ENCODE measurements around the gene EPS8.

The EPS8 gene

DNA sequence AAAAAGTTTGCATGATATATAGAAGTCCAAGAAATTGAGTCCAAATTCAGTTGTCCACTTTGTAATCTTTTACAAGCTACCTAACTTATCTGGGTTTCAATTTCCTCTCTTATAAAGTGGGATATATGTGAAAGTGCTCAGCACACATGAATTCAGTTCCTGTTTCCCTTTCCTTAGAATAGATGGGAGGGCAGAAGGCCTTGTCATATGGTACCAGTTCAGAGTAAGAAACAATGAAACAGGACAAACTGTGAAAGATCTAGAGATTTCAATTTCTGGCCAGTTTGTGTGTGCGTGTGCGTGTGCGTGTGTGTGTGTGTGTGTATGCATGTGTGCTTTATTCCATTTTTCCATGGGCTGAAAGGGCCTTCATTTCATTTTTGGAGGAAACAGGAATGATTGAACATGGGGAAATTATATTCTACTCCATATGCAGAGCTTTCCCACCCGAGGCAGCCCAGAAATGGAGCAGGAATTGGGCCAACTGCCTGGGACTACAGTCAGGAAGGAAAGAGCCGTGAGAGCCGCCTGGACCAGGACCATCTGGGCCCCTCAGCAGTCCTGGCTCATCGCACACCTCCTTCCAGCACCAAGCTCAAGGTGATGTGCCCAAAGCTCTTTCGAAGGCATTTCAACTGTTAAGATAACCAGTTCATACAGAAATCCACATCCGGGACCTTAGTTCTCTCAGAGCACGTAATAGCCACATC, 183.2 kb downstream of the EPS8 start:
- peaks cover 20% of the 10 kb centered on the region for H3K4me1 ChIP-seq (ENCODE audit: control insufficient read depth, insufficient read depth, low read length, unreplicated experiment)
- no peak overlapping the region for H3K4me3 ChIP-seq (ENCODE audit: low read depth, low read length)
- no peak overlapping the region for H2AFZ ChIP-seq (ENCODE audit: low read length, unreplicated experiment)
- H3K27ac ChIP-seq (ENCODE audit: low read depth, low read length): no peak overlapping the region
- no peaks in the 10 kb centered on the region for H3K36me3 ChIP-seq (ENCODE audit: insufficient read depth, low read length)
- H3K27me3 ChIP-seq (ENCODE audit: insufficient read depth, low read length): no peaks in the 10 kb centered on the region
- H3K79me2 ChIP-seq (ENCODE audit: control insufficient read depth, insufficient read depth, low read length, unreplicated experiment): no peaks in the 10 kb centered on the region

DNA sequence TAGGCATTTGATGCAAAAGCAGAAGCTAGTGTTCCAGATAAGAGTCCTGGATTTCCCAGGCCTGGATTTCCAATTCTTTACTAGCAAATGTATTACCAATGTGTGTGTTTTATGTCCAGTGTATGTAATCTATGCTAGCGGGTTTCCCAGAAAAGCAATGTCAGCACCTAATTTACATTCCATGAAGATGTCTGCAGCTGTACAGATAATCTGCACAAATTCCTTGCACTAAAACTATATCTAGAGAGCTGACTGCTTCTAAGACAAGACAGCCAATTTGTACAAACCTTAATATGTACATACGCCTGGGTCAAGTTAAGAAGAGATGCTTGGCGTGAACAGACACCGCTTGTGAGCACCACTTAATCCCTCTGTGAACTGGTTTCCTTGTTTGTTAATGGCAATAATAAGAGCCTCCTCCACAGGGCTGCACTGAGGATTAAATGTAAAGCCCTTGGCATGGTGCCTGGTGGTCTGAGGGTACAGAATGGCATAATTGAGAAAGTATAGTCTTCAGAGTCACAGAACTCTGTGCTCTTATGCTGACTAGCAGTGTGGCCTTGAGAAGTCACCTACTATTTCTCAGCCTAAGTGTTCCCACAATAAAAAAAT, 185.6 kb downstream of the EPS8 start:
- Histone ChIP-seq H3K4me1 (ENCODE audit: control insufficient read depth, insufficient read depth, low read length, unreplicated experiment) (peaks cover 41% of the 10 kb centered on the region), H2AFZ (ENCODE audit: low read length, unreplicated experiment) (no peak overlapping the region), H3K4me3 (ENCODE audit: low read depth, low read length) (no peak overlapping the region), H3K79me2 (ENCODE audit: control insufficient read depth, insufficient read depth, low read length, unreplicated experiment) (no peaks in the 10 kb centered on the region), H3K36me3 (ENCODE audit: insufficient read depth, low read length) (no peaks in the 10 kb centered on the region), H3K27ac (ENCODE audit: low read depth, low read length) (no peak overlapping the region), H3K27me3 (ENCODE audit: insufficient read depth, low read length) (no peaks in the 10 kb centered on the region)

DNA sequence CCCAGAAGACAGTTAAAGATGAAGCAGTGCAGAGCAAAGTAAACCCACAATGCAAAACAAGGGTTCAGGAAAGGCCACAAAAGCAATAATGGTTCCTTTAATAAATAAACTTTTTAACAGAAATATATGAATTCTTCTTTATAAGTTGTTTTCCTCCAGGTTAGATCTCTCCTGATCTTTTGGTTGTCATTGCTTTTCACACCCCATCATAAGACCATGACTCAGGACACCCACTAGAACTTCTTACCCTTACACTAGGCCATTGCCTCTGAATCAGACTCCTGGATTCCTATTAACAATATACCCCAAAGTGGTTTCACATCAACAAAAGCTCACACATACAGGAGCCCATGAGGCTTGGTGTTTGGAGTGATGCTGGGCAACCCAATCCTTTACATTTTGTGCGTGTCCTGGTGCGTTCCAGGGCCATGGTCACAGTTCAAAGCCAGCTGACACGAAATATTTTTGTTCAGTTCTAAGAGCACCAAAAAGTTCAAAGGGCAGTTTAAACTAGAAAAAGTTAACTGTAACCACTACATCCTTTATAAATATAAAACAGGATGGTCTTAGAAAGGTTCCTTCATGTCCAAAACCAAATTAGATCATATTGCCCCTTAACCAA, 187.0 kb downstream of the EPS8 start:
- Histone ChIP-seq H3K36me3 (ENCODE audit: insufficient read depth, low read length) (no peaks in the 10 kb centered on the region), H3K27me3 (ENCODE audit: insufficient read depth, low read length) (no peaks in the 10 kb centered on the region), H3K4me1 (ENCODE audit: control insufficient read depth, insufficient read depth, low read length, unreplicated experiment) (peaks cover 41% of the 10 kb centered on the region), H3K4me3 (ENCODE audit: low read depth, low read length) (no peak overlapping the region), H2AFZ (ENCODE audit: low read length, unreplicated experiment) (peak overlapping the region; percentile 9), H3K27ac (ENCODE audit: low read depth, low read length) (peak overlapping the region; percentile 96), H3K79me2 (ENCODE audit: control insufficient read depth, insufficient read depth, low read length, unreplicated experiment) (no peaks in the 10 kb centered on the region)

DNA sequence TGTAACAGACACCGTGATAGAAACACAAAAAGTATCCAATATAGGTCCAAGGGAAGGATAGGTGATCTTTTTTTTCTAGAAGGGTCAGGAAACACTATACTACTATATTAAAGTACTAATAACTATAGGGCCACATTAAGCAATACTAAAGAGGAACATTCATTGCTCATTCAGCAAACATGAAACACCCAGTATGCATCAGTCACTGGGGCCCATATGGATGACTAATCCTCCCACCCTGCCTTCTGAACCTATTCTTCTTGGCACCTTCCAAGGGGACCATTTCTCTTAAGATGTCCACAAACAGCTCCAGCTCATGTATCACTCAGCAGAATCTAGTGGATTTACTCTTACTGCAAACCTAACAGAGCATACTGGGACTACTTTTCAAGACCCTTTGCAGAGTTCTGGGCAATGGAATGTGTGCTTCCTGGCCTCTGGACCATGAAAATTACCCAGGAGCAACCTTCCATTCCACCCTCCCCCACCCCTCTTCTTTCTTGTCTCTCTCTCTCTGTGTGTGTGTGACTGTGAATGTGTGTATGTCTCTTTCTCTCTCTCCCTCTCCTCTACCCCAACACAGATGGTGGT, 187.9 kb downstream of the EPS8 start:
- peaks cover 41% of the 10 kb centered on the region for H3K4me1 ChIP-seq (ENCODE audit: control insufficient read depth, insufficient read depth, low read length, unreplicated experiment)
- no peak overlapping the region; the same call in 1 of the 2 replicates for H3K4me3 ChIP-seq (ENCODE audit: low read depth, low read length)
- H3K27ac ChIP-seq (ENCODE audit: low read depth, low read length): peak overlapping the region; percentile 96
- H3K27me3 ChIP-seq (ENCODE audit: insufficient read depth, low read length): no peaks in the 10 kb centered on the region
- no peaks in the 10 kb centered on the region for H3K36me3 ChIP-seq (ENCODE audit: insufficient read depth, low read length)
- no peaks in the 10 kb centered on the region for H3K79me2 ChIP-seq (ENCODE audit: control insufficient read depth, insufficient read depth, low read length, unreplicated experiment)
- H2AFZ ChIP-seq (ENCODE audit: low read length, unreplicated experiment): no peak overlapping the region

DNA sequence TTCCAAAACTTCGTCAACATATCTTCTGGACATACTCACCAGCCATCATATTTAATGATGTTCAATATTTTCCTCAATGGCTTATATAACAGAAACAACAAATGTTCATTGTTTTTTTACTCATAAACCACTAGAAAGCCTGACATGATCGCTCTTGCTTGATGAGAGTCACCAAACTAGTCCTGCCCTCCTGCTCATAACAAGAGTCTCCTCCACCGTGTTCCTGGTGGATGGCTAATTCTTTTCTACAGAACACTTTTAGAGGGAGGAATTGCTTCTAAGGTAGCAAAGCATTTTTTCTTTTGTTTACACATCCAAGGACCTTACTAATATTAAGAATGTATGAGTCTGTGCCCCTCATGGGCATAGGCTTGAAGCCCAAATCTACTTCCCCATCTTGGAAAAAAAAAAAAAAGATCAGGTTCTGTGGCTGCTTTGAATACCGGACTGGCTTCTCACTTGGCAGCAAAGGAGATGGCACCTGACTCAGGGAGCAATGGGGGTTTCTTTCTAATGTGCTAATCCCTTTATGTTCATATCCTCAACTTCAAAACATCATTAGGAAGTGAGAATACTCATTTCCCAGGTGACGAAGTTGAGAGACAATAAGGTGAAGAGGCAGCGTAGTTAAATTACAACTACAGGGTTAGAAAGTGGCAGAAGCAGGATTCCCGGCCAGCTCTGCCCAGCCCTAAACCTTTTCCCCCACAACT, 188.8 kb downstream of the EPS8 start:
- peaks cover 41% of the 10 kb centered on the region for H3K4me1 ChIP-seq (ENCODE audit: control insufficient read depth, insufficient read depth, low read length, unreplicated experiment)
- H3K27ac ChIP-seq (ENCODE audit: low read depth, low read length): peak overlapping the region; percentile 96
- H3K36me3 ChIP-seq (ENCODE audit: insufficient read depth, low read length): no peaks in the 10 kb centered on the region
- H2AFZ ChIP-seq (ENCODE audit: low read length, unreplicated experiment): peak overlapping the region; percentile 43
- H3K4me3 ChIP-seq (ENCODE audit: low read depth, low read length): peak overlapping the region; percentile 44; the same call in 1 of the 2 replicates
- no peaks in the 10 kb centered on the region for H3K27me3 ChIP-seq (ENCODE audit: insufficient read depth, low read length)
- H3K79me2 ChIP-seq (ENCODE audit: control insufficient read depth, insufficient read depth, low read length, unreplicated experiment): no peaks in the 10 kb centered on the region

DNA sequence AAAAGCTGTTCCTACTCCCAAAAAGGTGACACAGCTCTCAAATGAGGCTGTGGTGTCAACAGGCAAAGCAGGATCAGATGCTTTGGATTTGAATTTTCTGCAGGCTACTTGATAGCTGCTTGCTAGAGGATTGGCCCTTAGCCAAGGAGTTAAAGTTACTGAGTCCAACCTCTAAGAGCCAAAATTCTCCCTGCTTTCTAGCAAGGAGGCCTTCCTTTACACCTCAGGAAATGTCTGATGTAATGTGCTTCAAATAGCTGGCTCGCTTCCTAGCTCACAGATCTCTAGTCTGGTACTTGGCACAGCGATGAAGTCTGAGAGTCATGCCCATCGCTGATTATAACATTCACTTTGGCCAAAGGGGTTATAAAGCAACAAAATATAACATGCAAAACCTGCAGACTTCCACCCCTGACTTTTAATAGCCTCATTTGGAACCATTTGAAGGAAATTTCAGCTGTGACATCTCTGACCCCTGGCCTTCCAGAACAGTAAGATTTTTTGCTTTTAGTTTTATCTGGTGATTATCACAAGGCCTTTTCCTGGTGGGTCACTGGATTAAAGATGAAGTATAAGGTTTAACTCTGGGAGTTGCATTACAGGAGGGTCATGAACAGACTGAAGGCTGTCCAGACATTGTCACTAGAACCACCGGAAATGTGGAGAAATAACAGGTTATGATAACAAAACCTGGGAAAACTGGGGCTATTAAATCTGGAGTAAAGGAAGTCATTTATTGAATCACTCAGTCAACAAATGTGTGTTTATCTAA, 189.7 kb downstream of the EPS8 start:
- Histone ChIP-seq H2AFZ (ENCODE audit: low read length, unreplicated experiment) (peak overlapping the region; percentile 20), H3K27me3 (ENCODE audit: insufficient read depth, low read length) (no peaks in the 10 kb centered on the region), H3K4me1 (ENCODE audit: control insufficient read depth, insufficient read depth, low read length, unreplicated experiment) (peaks cover 41% of the 10 kb centered on the region), H3K36me3 (ENCODE audit: insufficient read depth, low read length) (no peaks in the 10 kb centered on the region), H3K27ac (ENCODE audit: low read depth, low read length) (peak overlapping the region; percentile 96), H3K79me2 (ENCODE audit: control insufficient read depth, insufficient read depth, low read length, unreplicated experiment) (no peaks in the 10 kb centered on the region), H3K4me3 (ENCODE audit: low read depth, low read length) (peak overlapping the region; percentile 44; the same call in 1 of the 2 replicates)

DNA sequence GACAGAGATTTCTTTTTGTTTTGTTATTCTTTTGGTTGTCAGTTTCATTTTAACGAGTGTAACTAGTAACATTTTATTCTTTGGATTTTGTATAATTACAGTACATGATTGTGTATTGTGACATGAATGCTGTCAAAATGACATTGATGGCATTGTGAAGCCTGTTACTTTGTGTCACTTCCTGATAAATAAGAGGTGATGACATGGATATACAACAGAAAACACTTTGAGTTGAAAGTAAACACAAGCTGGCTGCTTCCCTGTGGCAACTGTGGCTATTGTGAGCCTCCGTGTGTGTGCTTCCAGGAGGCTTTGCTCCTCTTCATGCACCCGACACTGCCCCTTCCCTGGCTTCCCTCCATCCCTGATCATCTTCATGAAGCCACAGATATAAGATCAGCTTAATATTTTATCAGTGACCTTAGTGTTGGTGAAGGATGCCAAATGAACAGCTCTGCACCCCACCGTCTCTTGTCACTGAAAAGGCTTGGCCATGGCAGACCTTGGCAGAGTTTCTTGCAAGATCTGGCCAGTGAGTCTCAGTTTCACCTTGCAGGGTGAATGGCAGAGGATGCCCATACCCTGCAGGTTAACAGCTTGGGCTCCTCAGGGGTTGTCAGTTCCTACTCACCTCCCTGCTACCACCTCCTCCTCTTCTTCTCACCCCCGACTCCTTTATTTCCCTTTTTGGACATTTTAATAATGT, 191.9 kb downstream of the EPS8 start:
- H3K79me2 ChIP-seq (ENCODE audit: control insufficient read depth, insufficient read depth, low read length, unreplicated experiment): no peaks in the 10 kb centered on the region
- no peaks in the 10 kb centered on the region for H3K27me3 ChIP-seq (ENCODE audit: insufficient read depth, low read length)
- no peak overlapping the region for H2AFZ ChIP-seq (ENCODE audit: low read length, unreplicated experiment)
- H3K27ac ChIP-seq (ENCODE audit: low read depth, low read length): no peak overlapping the region
- no peaks in the 10 kb centered on the region for H3K36me3 ChIP-seq (ENCODE audit: insufficient read depth, low read length)
- H3K4me1 ChIP-seq (ENCODE audit: control insufficient read depth, insufficient read depth, low read length, unreplicated experiment): peaks cover 51% of the 10 kb centered on the region
- no peak overlapping the region for H3K4me3 ChIP-seq (ENCODE audit: low read depth, low read length)

DNA sequence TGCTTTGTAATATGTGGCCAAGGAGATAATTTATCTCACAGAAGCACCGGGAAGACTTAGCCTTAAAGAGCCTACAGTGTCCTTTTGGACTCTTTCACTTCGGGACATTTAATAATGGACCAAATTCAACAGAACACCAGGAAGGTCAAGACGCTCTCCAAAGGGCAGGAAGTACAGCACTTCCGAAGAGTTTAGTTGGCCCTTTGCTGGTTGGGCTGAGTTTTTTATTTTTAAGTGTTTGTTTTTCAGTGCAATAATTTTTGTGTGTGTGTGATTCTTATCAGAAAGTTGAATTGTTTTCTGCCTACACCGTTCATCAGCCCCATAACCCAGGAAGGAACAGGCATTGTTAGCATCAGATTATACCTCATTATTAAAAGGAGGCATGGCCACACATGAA, 193.0 kb downstream of the EPS8 start:
- Histone ChIP-seq H3K36me3 (ENCODE audit: insufficient read depth, low read length) (no peaks in the 10 kb centered on the region), H3K79me2 (ENCODE audit: control insufficient read depth, insufficient read depth, low read length, unreplicated experiment) (no peaks in the 10 kb centered on the region)

DNA sequence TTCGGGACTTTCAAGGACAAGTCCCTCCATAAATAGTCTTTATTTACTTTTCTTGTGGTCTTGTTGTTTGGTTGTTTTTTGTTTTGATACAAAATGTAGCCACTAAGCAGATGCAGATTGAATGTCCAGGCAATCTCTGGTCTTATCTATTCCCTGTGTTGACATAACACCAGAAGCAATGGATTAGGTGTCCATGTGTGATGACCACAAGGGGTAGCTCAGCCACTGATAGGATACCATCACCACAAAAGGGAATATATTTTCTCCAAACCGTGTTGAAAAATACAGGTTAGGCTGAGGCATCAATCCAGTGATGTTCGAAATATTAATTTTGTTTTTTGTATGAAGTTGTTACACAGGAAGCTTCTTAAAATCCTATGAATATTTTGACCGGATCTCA, 196.3 kb downstream of the EPS8 start:
- Histone ChIP-seq H3K27ac (ENCODE audit: low read depth, low read length) (peak overlapping the region; percentile 31), H2AFZ (ENCODE audit: low read length, unreplicated experiment) (no peak overlapping the region), H3K4me3 (ENCODE audit: low read depth, low read length) (no peak overlapping the region), H3K36me3 (ENCODE audit: insufficient read depth, low read length) (no peaks in the 10 kb centered on the region), H3K4me1 (ENCODE audit: control insufficient read depth, insufficient read depth, low read length, unreplicated experiment) (peaks cover 25% of the 10 kb centered on the region), H3K27me3 (ENCODE audit: insufficient read depth, low read length) (no peaks in the 10 kb centered on the region), H3K79me2 (ENCODE audit: control insufficient read depth, insufficient read depth, low read length, unreplicated experiment) (no peaks in the 10 kb centered on the region)

More for the DNA sequence above, 193.0 kb downstream of the EPS8 start:
- peaks cover 41% of the 10 kb centered on the region for H3K4me1 ChIP-seq (ENCODE audit: control insufficient read depth, insufficient read depth, low read length, unreplicated experiment)
- H3K27ac ChIP-seq (ENCODE audit: low read depth, low read length): no peak overlapping the region
- H3K4me3 ChIP-seq (ENCODE audit: low read depth, low read length): no peak overlapping the region
- H3K27me3 ChIP-seq (ENCODE audit: insufficient read depth, low read length): no peaks in the 10 kb centered on the region
- H2AFZ ChIP-seq (ENCODE audit: low read length, unreplicated experiment): peak overlapping the region; percentile 6
